OCI-LY1 (cell line): Measurements from ENCODE around the gene KCTD5.

Experiments used
- CTCF ChIP-seq: fragments of 200-600 bp; sonication (generic), shearing (Covaris generic); IDR thresholded peaks from 2 replicates; pipeline ENCODE4 v1.5.1; 2017; ENCODE audit warnings: mild to moderate bottlenecking, antibody characterized with exemption, low read length, moderate library complexity, mixed read lengths
- EZH2 ChIP-seq: fragments of 200-600 bp; sonication (generic), shearing (Covaris generic); IDR thresholded peaks from 2 replicates; pipeline ENCODE4 v1.8.0; 2017; ENCODE audit warnings: borderline replicate concordance, mixed run types, mild to moderate bottlenecking, antibody characterized with exemption, low read length, moderate library complexity, mixed read lengths

GRCh38 chr16:2706085-2706484 is 23.8 kb downstream of the KCTD5 start:
- TF ChIP-seq EZH2: no peak
- TF ChIP-seq CTCF: no peak
